CD14-positive monocyte (primary cell): ENCODE data around the gene EPHA7. TPM values are rescaled to one million over a fixed set of nuclear protein-coding genes. Genes with fewer than 3 reads are reported as not detected.

ENCODE experiments used
- DNase-seq, 3 donors: peaks; one replicate each; pipeline ENCODE4 v3.0.0-alpha.2; 2011 to 2022
- H2AFZ ChIP-seq: 2 replicates; pipeline ENCODE4 v1.6.0; 2012; ENCODE audit warnings: mild to moderate bottlenecking, low read depth, low read length, inconsistent platforms; ENCODE audit not compliant: insufficient read depth, poor library complexity, severe bottlenecking
- H3K27ac ChIP-seq, 2 donors: 1 replicate in 1 of 2; 2 replicates in 1 of 2; pipeline ENCODE4 v1.5.1; 2012 to 2013; ENCODE audit warnings: low read length in 2 of 2, control low read depth in 1 of 2, inconsistent platforms in 1 of 2, low read depth in 1 of 2, mild to moderate bottlenecking in 1 of 2
- H3K27me3 ChIP-seq, 2 donors: one replicate each; pipeline versions ENCODE4 v1.6.0 to v1.6.1; 2011 to 2013; ENCODE audit warnings: low read length in 2 of 2; ENCODE audit not compliant: control insufficient read depth in 2 of 2, insufficient read depth in 2 of 2
- H3K36me3 ChIP-seq, 2 donors: replicated peaks in 1 of 2; 1 replicate in 1 of 2; 2 replicates in 1 of 2; pipeline versions ENCODE4 v1.5.1 to v1.6.1; 2012 to 2013; ENCODE audit warnings: low read length in 2 of 2, control low read depth in 1 of 2, inconsistent platforms in 1 of 2, mild to moderate bottlenecking in 1 of 2; ENCODE audit not compliant: insufficient read depth in 2 of 2, control insufficient read depth in 1 of 2
- H3K4me1 ChIP-seq, 2 donors: 1 replicate in 1 of 2; 2 replicates in 1 of 2; pipeline versions ENCODE4 v1.5.1 to v1.6.1; 2012 to 2013; ENCODE audit warnings: low read length in 2 of 2, control low read depth in 1 of 2, inconsistent platforms in 1 of 2, mild to moderate bottlenecking in 1 of 2, moderate library complexity in 1 of 2; ENCODE audit not compliant: insufficient read depth in 2 of 2, control insufficient read depth in 1 of 2
- H3K4me2 ChIP-seq: replicated peaks from 2 replicates; pipeline ENCODE3; 2012; ENCODE audit warnings: low read length, moderate library complexity, mild to moderate bottlenecking; ENCODE audit not compliant: poor library complexity, severe bottlenecking; ENCODE audit errors: extremely low read depth
- H3K4me3 ChIP-seq, 3 experiments: fragments of 200-600 bp in 1 of 3; sonication (generic) in 1 of 3; replicated peaks in 1 of 3; 1 replicate in 2 of 3; 2 replicates in 1 of 3; pipeline ENCODE4 v1.5.1; 2011 to 2013; ENCODE audit warnings: low read length in 3 of 3, mild to moderate bottlenecking in 3 of 3, control low read depth in 2 of 3, low read depth in 2 of 3, inconsistent platforms in 1 of 3, moderate library complexity in 1 of 3
- H3K79me2 ChIP-seq: 2 replicates; pipeline ENCODE4 v1.6.0; 2012; ENCODE audit warnings: mild to moderate bottlenecking, control low read depth, inconsistent platforms, low read length, moderate library complexity; ENCODE audit not compliant: insufficient read depth
- H3K9ac ChIP-seq: 2 replicates; pipeline ENCODE4 v1.6.0; 2017; ENCODE audit warnings: low read length, mild to moderate bottlenecking; ENCODE audit not compliant: insufficient read depth, poor library complexity, severe bottlenecking
- H3K9me3 ChIP-seq, 2 donors: replicated peaks in 1 of 2; 1 replicate in 1 of 2; 2 replicates in 1 of 2; pipeline versions ENCODE4 v1.5.1 to v1.6.1; 2012 to 2013; ENCODE audit warnings: low read length in 2 of 2, control low read depth in 1 of 2; ENCODE audit not compliant: control insufficient read depth in 1 of 2, insufficient read depth in 1 of 2
- H4K20me1 ChIP-seq: 2 replicates; pipeline ENCODE4 v1.6.0; 2012; ENCODE audit warnings: mild to moderate bottlenecking, low read length, control low read depth, moderate library complexity; ENCODE audit not compliant: insufficient read depth
- H3K27ac Mint-ChIP-seq, 7 donors: one replicate each; pipeline ENCODE4 v1.8.0; 2020; ENCODE audit warnings: mild to moderate bottlenecking in 7 of 7, mixed read lengths in 7 of 7, moderate library complexity in 6 of 7, inconsistent platforms in 2 of 7
- H3K27me3 Mint-ChIP-seq, 3 donors: one replicate each; pipeline ENCODE4 v1.8.0; 2021 to 2022; ENCODE audit warnings: low read depth in 3 of 3, mild to moderate bottlenecking in 3 of 3, mixed read lengths in 3 of 3, moderate library complexity in 3 of 3, inconsistent platforms in 1 of 3
- H3K36me3 Mint-ChIP-seq, 2 donors: one replicate each; pipeline ENCODE4 v1.8.0; 2020; ENCODE audit warnings: mixed read lengths in 2 of 2, inconsistent platforms in 1 of 2, mild to moderate bottlenecking in 1 of 2
- H3K4me1 Mint-ChIP-seq: one replicate; pipeline ENCODE4 v1.8.0; 2020; ENCODE audit warnings: mild to moderate bottlenecking, mixed read lengths
- H3K4me3 Mint-ChIP-seq, 2 donors: one replicate each; pipeline ENCODE4 v1.8.0; 2020; ENCODE audit warnings: mild to moderate bottlenecking in 2 of 2, mixed read lengths in 2 of 2, moderate library complexity in 1 of 2
- H3K9me3 Mint-ChIP-seq, 7 donors: one replicate each; pipeline ENCODE4 v1.8.0; 2020 to 2022; ENCODE audit warnings: mixed read lengths in 7 of 7, mild to moderate bottlenecking in 6 of 7, moderate library complexity in 6 of 7, inconsistent platforms in 2 of 7
- WGBS: methylation state at CpG from one replicate; pipeline ENCODE4 v1.1.5; 2013; ENCODE audit warnings: missing lambda C conversion rate; ENCODE audit not compliant: insufficient coverage; 5-methylcytosine and 5-hydroxymethylcytosine counted together
- intact Hi-C, 2 donors: fragments of 100-400 bp; cut with micrococcal nuclease; formaldehyde crosslinking; loops; one replicate each; pipeline versions ENCODE4 v1.15.0 to v1.15.1; 2023
- polyA plus RNA-seq, 3 donors: library from polyadenylated mRNA; depleted of rRNA in 1 of 3; unstranded in 2 of 3; stranded (reverse) in 1 of 3; fragments of 300-500 nt in 2 of 3; fragments of >200 nt in 1 of 3; fragmentation: Illumina TruSeq in 2 of 3; gene quantifications; 1 replicate in 2 of 3; 2 replicates in 1 of 3; pipeline ENCODE4 v1.2.3, GENCODE V29; 2012 to 2021
- TF ChIP-seq, protein P1 (sequence below): fragments of 200-600 bp; IDR thresholded peaks from one replicate; pipeline ENCODE4 v1.8.0; 2022; ENCODE audit warnings: antibody characterized with exemption, mild to moderate bottlenecking

The EPHA7 gene
- polyA plus RNA-seq, 3 donors: not detected

DNA sequence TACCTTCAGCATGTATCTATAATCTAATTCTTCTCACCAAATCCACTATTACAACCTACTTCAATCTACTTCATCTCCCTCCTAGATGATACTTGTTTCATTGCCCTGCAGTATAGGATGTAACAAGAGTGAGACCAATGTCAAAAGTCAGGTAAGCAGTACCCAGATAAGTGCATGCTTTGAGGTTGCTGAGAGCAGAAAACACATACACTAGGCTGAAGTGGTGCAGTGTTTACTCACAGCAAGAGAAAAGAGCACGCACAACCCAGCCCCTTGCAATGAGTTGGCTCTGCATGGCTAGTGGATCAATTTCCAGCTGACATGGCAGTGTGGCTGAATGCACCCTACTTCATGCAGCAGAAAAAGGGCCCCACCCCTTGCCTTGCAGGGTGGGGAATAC, 199.9 kb downstream of the EPHA7 start:
- WGBS: no CpG with 5 or more reads among the region's 1 CpG
- peaks cover 0 to 3% of the 10 kb centered on the region in 2 donors for H3K9me3 ChIP-seq
- H3K4me1 ChIP-seq: no peaks in the 10 kb centered on the region
- H3K79me2 ChIP-seq: no peaks in the 10 kb centered on the region
- H3K27ac ChIP-seq: no peak overlapping the region
- TF ChIP-seq, protein P1, sequence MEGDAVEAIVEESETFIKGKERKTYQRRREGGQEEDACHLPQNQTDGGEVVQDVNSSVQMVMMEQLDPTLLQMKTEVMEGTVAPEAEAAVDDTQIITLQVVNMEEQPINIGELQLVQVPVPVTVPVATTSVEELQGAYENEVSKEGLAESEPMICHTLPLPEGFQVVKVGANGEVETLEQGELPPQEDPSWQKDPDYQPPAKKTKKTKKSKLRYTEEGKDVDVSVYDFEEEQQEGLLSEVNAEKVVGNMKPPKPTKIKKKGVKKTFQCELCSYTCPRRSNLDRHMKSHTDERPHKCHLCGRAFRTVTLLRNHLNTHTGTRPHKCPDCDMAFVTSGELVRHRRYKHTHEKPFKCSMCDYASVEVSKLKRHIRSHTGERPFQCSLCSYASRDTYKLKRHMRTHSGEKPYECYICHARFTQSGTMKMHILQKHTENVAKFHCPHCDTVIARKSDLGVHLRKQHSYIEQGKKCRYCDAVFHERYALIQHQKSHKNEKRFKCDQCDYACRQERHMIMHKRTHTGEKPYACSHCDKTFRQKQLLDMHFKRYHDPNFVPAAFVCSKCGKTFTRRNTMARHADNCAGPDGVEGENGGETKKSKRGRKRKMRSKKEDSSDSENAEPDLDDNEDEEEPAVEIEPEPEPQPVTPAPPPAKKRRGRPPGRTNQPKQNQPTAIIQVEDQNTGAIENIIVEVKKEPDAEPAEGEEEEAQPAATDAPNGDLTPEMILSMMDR: no peak
- peaks cover 0 to 9% (median 4%) of the 10 kb centered on the region in 7 donors for H3K9me3 Mint-ChIP-seq
- intact Hi-C loops: no loop called here
- H4K20me1 ChIP-seq: no peaks in the 10 kb centered on the region
- H3K4me3 ChIP-seq: no peak overlapping the region
- no peak overlapping the region for H3K9ac ChIP-seq
- H3K27me3 Mint-ChIP-seq: no peaks in the 10 kb centered on the region
- no peak for DNase-seq
- H3K27ac Mint-ChIP-seq: no peak overlapping the region
- no peak overlapping the region for H2AFZ ChIP-seq
- no peaks in the 10 kb centered on the region for H3K4me1 Mint-ChIP-seq
- H3K4me3 Mint-ChIP-seq: no peak overlapping the region
- H3K27me3 ChIP-seq: no peaks in the 10 kb centered on the region
- H3K4me2 ChIP-seq: no peak overlapping the region
- H3K36me3 Mint-ChIP-seq: no peaks in the 10 kb centered on the region
- no peaks in the 10 kb centered on the region for H3K36me3 ChIP-seq

- Histone ChIP-seq H3K27ac (no peak overlapping the region), H3K9me3 (peaks cover 0 to 3% of the 10 kb centered on the region in 2 donors), H3K4me3 (no peak overlapping the region), H3K36me3 (no peaks in the 10 kb centered on the region), H3K4me1 (no peaks in the 10 kb centered on the region), H3K79me2 (no peaks in the 10 kb centered on the region), H3K9ac (no peak overlapping the region), H3K27me3 (no peaks in the 10 kb centered on the region), H3K4me2 (no peak overlapping the region), H4K20me1 (no peaks in the 10 kb centered on the region), H2AFZ (no peak overlapping the region)
- DNase-seq: no peak
- peaks cover 0 to 9% (median 1%) of the 10 kb centered on the region in 7 donors for H3K9me3 Mint-ChIP-seq
- H3K4me3 Mint-ChIP-seq: no peak overlapping the region
- H3K27ac Mint-ChIP-seq: no peak overlapping the region
- intact Hi-C loops: no loop called here
- no peaks in the 10 kb centered on the region for H3K27me3 Mint-ChIP-seq
- H3K36me3 Mint-ChIP-seq: no peaks in the 10 kb centered on the region
- TF ChIP-seq, protein P1: no peak
- H3K4me1 Mint-ChIP-seq: no peaks in the 10 kb centered on the region
- WGBS: no CpG with 5 or more reads among the region's 2 CpGs
These were observed 201.3 kb downstream of the EPHA7 start for GRCh38 chr6:93218096-93218495.
